Astrocyte of the cerebellum (primary cell): ENCODE measurements around the gene ELF3.
"Not testable (repeated sequence)": the region's sequence is repeated elsewhere in the genome, so short reads cannot be mapped to it uniquely, and the experiment has no call there.

ENCODE experiments used
- DNase-seq: peaks from one replicate; pipeline ENCODE4 v3.0.0-alpha.2; 2011; ENCODE audit warnings: low read depth
- H3K4me3 ChIP-seq: 2 replicates; pipeline ENCODE4 v1.5.1; 2011; ENCODE audit warnings: mild to moderate bottlenecking, low read depth, low read length, moderate library complexity
- in situ Hi-C: cut with HindIII; loops from 2 replicates; pipeline ENCODE4 v1.10.0; 2017; ENCODE audit warnings: low sequenced_read_pairs
- TF ChIP-seq, protein P1 (sequence below): IDR thresholded peaks from 2 replicates; pipeline ENCODE4 v1.5.1; 2012; ENCODE audit warnings: low read length, low read depth, moderate library complexity, mild to moderate bottlenecking; ENCODE audit errors: missing control alignments

ELF3 gene

DNA sequence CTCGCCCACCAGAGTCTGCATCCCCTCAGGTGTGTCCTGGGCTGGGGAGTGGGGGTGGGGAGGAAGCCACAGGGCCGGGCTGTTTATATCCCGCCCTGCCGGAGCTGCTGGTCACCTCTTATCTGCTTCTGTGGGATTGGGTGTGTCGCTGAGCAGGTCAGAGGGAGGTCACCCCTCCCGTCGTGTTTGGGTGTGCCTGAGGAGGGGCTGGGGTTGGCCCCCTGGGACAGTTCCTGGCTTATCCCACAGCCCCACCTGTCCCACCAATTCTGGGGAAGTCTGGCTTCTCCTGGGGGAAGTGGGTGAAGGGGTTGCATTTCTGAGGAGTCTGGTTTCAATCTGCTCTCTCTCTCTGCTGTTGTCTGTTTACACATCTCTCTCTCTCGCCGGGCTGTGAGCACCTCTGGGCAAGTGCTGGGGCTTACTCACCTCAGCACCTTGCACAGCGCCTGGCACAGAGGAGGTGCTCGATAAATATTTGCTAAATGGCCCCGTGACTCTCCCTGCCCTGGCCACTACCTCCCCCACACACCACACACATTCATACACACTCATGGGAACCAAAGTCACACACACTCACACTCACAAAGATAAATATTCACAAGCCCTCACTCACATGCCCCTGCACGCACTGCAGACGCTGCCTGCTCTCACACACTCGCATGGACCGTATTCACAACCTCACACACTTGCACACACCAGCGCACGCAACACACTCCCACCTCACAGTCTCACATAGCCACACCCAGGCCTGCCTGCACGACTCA, 8.3 kb downstream of the ELF3 start:
- TF ChIP-seq, protein P1, sequence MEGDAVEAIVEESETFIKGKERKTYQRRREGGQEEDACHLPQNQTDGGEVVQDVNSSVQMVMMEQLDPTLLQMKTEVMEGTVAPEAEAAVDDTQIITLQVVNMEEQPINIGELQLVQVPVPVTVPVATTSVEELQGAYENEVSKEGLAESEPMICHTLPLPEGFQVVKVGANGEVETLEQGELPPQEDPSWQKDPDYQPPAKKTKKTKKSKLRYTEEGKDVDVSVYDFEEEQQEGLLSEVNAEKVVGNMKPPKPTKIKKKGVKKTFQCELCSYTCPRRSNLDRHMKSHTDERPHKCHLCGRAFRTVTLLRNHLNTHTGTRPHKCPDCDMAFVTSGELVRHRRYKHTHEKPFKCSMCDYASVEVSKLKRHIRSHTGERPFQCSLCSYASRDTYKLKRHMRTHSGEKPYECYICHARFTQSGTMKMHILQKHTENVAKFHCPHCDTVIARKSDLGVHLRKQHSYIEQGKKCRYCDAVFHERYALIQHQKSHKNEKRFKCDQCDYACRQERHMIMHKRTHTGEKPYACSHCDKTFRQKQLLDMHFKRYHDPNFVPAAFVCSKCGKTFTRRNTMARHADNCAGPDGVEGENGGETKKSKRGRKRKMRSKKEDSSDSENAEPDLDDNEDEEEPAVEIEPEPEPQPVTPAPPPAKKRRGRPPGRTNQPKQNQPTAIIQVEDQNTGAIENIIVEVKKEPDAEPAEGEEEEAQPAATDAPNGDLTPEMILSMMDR, result no peak
- no peak for DNase-seq
- H3K4me3 ChIP-seq, result no peak overlapping the region
- in situ Hi-C loops, result no loop called here

DNA sequence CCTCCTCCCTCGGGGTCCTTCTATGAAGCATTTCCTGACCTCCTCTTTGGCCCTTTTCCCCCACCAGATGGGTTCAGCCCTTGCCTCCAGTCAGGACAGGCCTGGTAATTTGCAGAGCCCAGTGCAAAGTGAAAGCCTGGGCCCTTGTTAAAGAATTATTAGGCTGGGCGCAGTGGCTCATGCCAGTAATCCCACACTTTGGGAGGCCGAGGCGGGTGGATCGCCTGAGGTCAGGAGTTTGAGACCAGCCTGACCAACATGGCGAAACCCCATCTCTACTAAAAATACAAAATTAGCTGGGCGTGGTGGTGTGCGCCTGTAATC, 8.8 kb downstream of the ELF3 start:
- DNase-seq, H3K4me3 ChIP-seq, in situ Hi-C loops: not testable (repeated sequence)

DNA sequence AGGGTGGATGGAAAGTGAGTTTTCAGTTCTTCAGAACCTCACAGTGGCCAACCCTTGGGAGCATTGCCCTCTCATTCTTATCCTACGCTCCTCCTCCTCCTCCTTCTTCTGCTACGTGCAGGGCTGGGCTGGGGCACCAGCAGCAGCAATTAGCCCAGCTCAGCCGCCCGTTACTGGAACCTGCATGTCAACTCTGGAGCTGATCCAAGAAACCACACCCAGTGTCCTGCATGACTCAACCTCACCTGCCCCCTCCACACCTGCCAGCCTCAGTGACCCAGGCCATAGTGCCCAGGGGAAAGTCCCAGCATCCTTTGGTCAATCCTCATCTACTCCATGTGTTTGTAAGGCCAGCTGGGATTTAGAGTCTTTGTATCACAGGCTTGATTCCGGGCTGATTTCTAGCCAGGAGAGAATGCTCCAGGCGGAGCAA, 12.6 kb downstream of the ELF3 start:
- no peak for DNase-seq
- no peak overlapping the region for H3K4me3 ChIP-seq
- in situ Hi-C loops, result no loop called here
- TF ChIP-seq, protein P1, result no peak

DNA sequence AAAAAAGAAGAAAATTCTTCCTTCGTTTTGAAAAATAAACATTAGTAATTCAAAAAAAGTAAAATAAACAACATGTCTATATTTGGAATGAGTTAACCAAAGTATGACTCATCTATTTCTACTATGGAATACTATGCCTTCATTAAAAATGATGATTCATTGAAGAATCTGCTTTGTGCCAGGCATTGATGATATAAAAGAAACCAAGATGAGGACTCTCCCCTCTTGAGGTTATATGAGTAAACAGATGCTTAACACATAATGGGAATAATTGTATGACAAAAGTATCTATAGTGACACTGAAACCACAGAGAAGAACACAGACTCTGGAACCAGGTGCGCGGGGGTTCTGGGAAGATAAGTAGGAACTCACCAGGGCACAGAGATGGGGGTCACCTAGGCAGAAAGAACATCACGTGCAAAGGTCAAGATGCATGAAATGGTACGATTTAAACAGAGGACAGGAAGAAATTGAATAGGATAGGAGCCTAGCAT, 18.8 kb downstream of the ELF3 start:
- in situ Hi-C loops, result no loop called here
- no peak overlapping the region for H3K4me3 ChIP-seq
- TF ChIP-seq, protein P1, result no peak
- DNase-seq, result peak; percentile 65

DNA sequence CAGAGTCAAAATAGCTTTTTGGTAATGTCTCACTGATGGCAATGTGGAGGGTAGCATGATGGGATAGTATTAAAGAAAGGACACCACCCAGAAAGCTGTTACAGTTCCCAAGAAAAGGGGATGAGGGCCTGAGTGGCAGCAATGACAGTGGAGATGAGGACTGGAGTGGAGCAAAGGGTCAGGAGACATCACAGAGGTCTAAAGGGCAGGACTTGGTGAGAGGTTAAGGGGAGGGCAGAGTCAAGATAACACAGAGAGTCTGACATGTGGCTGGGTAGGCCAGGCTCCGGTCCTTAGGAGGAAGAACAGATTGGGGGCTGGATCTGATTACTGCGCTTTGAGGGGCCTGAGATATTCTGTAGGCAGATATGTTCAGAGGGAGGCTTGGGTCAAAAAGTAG, 19.3 kb downstream of the ELF3 start:
- no peak overlapping the region for H3K4me3 ChIP-seq
- no peak for DNase-seq
- TF ChIP-seq, protein P1, result no peak
- in situ Hi-C loops, result no loop called here

DNA sequence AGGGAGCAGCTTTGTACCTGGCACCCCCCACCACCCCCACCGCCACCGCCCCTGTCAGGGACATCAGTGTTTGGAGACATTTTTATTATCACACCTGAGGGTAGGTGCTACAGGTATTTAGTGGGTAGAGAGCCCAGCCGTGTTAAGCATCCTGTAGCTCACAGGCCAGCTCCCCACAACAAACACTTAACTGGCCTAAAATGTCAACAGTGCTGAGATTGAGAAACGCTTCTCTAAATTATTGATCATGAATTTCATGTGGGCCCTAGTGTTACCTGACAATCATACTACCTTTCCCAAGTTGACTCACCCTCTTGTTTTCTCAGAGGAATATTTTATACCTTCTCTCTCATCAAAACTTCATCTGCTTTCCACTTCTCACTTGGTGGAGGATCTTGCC, 21.4 kb downstream of the ELF3 start:
- TF ChIP-seq, protein P1, result no peak
- no peak overlapping the region for H3K4me3 ChIP-seq
- in situ Hi-C loops, result no loop called here
- no peak for DNase-seq

DNA sequence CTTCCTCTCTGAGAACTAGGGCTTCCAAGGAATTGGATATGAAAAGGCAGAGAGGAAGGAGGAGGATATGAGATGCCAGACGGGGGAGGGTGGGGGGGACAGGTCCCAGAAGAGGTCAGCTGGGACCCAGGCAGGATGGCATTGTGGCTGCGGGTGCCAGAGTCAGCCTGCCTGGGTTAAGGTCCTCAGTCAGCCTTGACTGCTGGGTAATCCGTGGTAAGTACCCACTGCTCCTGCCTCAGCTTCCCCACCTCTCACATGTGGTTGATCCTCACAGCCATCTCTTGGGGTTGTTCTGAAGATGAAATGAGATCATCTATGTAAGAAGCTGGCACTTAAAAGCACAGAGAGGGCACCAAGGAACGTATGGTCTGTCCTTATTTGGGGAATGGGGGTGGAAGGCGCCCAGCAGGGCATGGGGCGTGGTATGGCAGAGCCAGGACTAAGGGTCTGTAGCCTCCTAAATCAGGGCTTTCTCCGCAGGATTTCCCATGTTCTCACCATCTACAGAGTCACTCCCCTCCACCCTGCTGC, 23.8 kb downstream of the ELF3 start:
- no peak overlapping the region for H3K4me3 ChIP-seq
- TF ChIP-seq, protein P1, result no peak
- in situ Hi-C loops, result no loop called here
- no peak for DNase-seq
